PC-3 (cell line): ENCODE data around the gene PCTP.

Experiments
- CTCF ChIP-seq: fragments of 300-600 bp; sonication (generic); conservative IDR thresholded peaks from 2 replicates; pipeline ENCODE4 v1.5.1; 2017; ENCODE audit warnings: antibody characterized with exemption, low read depth, mild to moderate bottlenecking, low read length
- EZH2 ChIP-seq: fragments of 300-600 bp; sonication (generic); IDR thresholded peaks from one replicate; pipeline ENCODE4 v1.6.1; 2017; ENCODE audit warnings: antibody characterized with exemption, mild to moderate bottlenecking, low read length; ENCODE audit not compliant: unreplicated experiment
- EZH2phosphoT487 ChIP-seq: fragments of 300-600 bp; sonication (generic); IDR thresholded peaks from 2 replicates; pipeline ENCODE4 v1.6.1; 2018; ENCODE audit warnings: mild to moderate bottlenecking, antibody characterized with exemption, low read length, borderline replicate concordance

DNA sequence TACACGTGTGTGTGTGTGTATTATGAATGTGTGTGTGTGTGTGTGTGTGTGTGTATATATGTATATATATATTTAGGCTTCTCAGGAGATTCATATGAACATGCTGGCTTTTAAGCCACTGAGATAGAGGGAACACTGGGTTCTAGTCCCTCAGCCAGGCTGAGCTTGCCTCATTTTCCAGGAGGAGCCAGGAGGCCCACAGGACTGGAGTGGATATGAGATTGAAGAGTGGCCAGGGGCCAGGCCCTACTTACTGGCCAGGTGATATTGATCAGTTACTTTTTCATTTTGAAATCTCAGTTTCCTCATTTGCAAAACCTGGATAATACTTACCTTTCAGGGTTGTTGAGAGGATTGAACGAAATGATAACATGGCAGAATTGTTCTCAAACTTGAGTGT lies 5.8 kb downstream of the PCTP start:
- TF ChIP-seq CTCF (no peak), EZH2phosphoT487 (no peak), EZH2 (no peak)
